GM18951 (cell line): Measurements from ENCODE around the gene CACNA2D3.
"Not testable (repeated sequence)": the region's sequence is repeated elsewhere in the genome, so short reads cannot be mapped to it uniquely, and the experiment has no call there.

Experiments
- POLR2A ChIP-seq: IDR thresholded peaks from 4 replicates; pipeline ENCODE4 v1.6.1; 2011; ENCODE audit warnings: mild to moderate bottlenecking; ENCODE audit not compliant: insufficient read length, insufficient read depth; ENCODE audit errors: extremely low read depth
- in situ Hi-C: fragments of 300-500 bp; cut with MboI; formaldehyde crosslinking; loops from one replicate; pipeline ENCODE4 v1.12.0; 2022; ENCODE audit warnings: low sequenced_read_pairs, mixed read lengths, inconsistent platforms; ENCODE audit not compliant: unreplicated experiment

Gene CACNA2D3

DNA sequence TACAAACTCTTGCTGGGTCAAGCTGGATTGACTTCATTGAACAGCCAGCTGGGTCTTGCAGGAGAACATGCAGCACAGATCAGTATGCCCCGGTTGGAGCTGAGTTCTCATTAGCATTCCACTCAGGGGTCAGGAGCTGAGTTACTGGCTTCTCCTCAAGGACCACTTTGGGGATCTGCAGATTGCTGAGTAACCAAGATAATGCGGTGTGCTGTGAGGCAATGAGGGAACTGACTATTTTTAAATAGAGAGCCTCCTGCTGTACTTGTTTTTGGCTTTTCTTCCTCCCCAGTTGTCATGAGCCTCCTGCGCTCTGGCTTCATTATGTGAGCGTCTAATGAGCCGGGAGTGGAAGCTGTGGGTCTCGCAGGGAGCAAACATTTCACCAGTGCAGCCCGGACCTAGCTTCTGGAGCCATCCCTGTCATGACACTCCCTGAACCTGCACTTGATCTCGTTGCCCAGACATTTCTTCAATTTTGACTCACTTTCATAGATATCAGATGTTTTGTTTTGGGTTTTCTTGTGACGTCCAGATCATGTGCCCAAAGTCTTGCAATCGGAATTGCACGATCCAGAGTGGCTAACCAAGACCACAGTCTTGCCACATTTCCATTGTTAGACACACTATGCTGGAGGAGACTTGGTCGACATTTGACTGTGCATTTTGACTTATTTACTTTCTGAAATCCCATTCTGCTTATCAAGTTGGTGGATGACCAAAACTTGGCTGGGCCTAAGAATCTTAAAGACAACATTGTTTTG, 478.3 kb downstream of the CACNA2D3 start:
- TF ChIP-seq POLR2A, result no peak
- in situ Hi-C loops, result no loop called here

DNA sequence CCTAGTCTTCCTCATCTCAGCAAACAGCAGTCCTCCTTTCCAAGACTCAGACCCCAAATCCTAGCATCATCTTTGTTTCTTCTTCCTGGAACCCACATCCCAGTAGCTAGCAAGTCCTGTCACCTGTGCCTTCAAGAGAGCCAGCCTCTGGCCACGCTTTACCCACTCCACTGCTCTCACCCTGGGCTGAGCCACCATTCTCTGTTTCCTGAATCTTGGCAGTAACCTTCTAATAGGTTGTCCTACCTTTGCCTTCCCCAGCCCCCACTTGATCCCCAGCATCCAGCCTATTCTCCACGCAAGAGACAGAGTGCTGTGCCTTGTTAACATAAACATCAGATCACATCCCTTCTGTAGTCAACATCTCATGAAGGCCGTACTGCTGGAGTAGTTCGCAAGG, 482.1 kb downstream of the CACNA2D3 start:
- TF ChIP-seq POLR2A, result no peak
- in situ Hi-C loops, result no loop called here

DNA sequence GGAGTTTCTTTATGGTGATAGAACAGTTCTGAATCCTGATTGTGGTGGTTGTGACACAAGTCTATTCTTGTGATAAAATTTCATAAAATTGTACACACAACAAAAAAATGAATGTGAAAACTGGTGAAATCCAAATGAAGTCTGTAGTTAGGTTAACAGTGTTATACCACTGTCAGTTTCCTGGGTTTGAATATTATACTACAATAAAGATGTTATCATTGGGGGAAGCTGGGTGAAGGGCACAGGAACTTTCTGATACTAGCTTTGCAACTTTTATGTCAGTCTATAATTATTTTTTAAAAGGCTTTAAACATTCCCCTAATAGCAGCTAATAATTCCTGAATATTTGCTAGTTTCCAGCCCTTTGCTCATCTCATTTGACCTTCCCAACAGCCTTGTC, 485.7 kb downstream of the CACNA2D3 start:
- in situ Hi-C loops, result no loop called here
- no peak for TF ChIP-seq POLR2A

DNA sequence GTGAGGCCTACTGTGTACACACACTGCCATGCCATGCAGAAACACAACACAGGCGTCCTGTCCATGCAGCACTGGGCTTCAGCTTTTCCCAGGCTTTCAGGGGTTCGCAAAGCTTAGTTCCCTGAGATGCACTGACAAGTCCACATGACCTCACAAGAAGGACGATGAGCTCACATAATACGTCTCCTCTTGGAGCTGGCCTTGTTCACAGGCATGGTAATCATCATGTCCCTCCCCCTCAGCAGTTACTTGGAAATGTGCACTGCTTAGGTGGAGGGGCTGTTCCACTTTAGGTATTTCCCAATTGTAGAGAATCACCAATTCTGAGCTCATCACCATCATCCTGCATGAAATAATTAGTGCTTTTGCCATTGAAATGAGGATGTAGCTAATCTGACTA, 496.7 kb downstream of the CACNA2D3 start:
- TF ChIP-seq POLR2A, result no peak
- in situ Hi-C loops, result no loop called here

DNA sequence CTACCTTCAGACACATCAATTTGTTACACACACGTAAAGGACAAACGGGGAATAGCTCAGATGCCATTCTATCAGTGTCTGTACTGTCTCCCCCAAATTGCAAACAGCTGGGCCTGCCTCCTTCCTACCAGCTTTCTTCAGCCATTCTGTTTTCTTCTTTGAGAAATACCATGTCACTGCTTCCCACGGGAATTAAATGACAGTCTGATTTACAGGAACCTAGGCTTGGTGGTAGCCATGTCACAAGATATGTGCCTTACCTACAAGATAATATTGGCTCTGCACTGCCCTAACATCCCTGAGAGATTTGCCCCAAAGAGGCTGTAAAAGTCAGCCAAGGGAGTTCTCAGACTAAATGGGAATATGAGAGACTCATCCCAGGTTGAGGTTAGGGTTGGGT, 497.2 kb downstream of the CACNA2D3 start:
- no peak for TF ChIP-seq POLR2A
- in situ Hi-C loops, result no loop called here

DNA sequence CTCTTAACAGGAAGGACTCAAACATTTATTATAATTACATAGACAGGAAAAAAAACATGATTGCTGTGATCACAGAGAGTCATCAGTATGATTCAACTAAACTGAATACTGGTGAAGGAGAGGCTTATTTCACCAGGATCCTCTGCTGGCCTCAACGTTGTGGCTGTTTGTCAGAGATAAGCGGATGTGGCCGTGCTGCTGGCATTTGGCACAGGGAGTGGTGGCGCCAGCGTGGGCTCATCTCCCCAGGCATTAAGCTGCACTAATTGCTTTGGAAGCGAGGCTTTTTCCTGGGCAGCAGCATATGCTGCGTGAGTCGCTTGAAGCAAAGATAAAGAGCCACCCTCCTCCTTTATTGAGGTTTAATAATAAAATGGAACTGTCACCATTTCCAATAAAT, 498.8 kb downstream of the CACNA2D3 start:
- in situ Hi-C loops, result no loop called here
- no peak for TF ChIP-seq POLR2A

DNA sequence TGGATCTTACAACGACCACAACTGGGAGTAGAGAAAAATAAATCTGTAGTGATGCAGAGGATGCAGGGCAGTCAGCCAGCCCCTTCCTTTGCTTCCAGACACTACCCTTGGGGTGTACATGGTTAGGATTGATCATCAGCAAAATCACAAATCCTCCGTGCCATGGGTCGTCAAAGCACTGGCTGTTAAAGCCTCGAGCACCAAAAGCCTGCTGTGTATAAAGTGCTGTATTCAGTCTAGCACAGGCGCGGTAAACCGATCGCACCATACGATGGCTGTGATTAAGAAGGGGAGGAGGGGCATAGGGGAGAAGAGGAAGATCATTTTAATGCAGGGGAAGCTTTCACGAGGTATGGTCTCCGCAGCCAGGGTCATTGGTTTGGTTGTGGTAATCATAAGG, 500.3 kb downstream of the CACNA2D3 start:
- in situ Hi-C loops, result no loop called here
- TF ChIP-seq POLR2A, result no peak

DNA sequence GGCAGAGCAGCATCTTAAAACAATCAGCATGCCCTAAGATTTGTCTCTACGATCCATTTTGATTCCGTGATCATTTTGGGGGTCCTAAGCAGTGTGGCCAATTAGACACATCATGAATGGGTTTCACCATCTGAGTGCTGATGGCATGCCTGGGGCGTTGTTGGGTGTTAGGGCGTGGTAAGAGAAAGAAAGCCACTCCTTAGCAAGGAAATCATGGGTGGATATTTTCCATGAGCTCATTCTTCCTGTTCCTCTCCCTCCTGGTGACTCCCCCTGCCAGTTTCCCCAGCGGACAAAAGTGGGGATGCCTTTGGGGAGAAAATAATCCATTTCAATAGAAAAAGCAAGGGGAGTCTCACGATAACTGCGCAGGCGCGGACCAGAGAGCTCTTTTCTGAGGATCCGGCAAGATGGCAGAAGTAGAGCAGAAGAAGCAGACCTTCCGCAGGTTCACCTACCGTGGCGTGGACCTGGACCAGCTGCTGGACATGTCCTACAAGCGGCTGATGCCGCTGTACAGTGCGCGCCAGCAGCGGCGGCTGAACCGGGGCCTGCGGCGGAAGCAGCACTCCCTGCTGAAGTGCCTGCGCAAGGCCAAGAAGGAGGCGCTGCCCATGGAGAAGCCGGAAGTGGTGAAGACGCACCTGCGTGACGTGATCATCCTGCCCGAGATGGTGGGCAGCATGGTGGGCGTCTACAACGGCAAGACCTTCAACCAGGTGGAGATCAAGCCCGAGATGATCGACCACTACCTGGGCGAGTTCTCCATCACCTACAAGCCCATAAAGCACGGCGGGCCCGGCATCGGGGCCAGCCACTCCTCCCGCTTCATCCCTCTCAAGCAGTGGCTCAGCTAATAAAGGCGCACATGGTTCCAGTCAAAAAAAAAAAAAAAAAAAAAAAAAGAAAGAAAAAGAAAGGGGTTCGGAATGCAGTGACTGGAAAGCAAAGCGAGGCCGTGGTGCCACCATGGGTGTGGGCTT, 503.7 kb downstream of the CACNA2D3 start:
- TF ChIP-seq POLR2A, result no peak

DNA sequence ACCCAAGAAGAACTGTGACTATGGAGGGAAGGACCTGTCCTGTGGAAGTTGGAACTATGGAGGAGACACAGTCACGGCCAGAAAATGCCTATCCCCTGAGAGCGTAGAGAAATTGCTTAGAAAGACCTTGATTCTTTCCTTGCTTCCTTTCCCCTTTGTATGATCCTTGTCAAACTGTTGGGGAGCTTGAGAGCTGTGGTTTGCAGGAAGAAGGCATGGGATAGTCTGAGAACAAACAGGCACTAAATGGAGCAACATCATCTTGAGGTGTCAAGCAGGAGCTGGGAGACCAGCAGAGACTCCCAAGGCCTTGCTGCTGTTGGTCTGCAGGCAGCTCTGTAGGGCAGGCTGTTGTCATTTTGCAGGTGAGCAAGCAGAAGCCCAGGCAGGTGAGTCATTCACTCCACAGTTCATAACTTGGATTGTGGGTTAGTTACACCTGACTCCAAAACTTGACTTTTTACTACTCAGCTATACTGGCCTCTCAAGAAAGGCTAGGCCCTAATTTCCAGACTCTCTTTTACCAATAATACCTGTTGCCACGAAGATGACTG, 506.6 kb downstream of the CACNA2D3 start:
- no peak for TF ChIP-seq POLR2A
- in situ Hi-C loops, result no loop called here

More for the DNA sequence above, 503.7 kb downstream of the CACNA2D3 start:
- in situ Hi-C loops, result no loop called here

DNA sequence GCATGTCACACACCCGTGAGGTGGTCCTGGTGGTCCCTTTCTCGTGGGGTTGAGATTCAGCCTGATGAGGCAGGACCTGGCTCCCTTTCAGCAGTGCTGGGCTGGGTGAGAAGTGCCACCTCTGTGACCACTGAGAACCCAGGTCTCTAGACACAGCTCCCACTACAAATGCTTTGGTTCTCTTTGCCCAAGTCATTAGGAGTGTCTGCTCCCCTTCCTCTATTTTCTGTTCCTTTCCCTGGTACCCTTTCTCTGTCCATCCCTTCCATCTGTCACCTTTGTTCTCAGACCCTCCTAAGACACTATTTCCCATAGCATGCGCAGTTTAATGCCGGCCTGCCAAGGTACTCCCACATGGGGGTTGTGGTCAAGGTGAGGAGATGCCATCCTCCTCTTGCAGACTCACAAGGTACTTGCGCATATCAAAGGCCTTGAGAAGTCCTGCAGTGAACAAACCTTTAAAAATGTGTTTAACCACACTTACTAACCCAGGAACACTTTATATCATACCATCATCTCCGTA, 507.8 kb downstream of the CACNA2D3 start:
- in situ Hi-C loops, result no loop called here
- TF ChIP-seq POLR2A, result no peak

DNA sequence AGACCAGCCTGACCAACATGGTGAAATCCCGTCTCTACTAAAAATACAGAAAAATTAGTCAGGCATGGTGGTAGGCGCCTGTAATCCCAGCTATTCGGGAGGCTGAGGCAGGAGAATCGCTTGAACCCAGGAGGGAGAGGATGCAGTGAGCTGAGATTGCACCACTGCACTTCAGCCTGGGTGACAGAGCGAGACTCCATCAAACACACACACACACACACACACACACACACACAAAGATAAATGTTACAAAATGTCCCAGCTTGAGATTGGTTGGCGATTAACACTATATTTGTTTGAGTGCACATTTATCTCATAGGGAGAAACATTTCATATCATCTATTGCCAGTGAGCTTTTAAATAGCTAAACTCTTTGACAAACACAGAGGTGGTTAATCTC, 508.6 kb downstream of the CACNA2D3 start:
- in situ Hi-C loops, result not testable (repeated sequence)

DNA sequence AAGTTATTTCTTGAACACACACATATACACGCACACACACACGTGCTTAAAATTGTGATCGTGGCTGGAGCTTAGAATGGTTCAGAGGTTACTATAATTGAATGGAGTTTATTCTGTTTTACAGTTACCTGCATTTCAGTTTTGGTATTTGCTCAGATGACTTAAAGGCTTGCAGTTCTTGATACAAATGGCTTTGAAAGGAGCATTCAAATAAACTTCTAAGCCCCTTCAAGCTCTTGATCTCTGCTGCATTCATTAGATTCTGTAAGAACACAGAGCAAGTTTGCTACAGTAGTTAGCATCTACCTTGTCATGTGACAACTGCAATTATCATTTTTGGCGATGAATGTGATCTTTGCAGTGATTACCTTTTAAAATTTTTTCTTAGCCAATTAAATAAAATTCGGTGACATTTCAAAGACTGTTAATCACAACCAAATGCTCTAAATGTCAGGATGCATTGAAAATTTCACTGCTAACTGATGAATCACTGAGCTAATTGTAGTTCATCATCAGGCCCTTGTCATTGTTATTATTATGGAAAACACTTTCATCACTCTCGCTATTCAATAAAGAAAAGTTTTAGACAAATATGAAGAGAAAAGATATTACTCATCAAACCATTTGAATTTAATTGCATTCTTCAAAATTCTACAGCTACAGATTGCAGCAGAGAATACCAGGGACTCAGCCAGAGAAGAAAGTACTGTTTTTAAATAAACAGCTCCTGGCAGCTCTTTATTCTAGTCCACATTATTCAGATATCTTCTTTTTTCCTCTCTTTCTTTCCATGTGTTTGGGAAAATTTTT, 509.4 kb downstream of the CACNA2D3 start:
- no peak for TF ChIP-seq POLR2A
- in situ Hi-C loops, result no loop called here

DNA sequence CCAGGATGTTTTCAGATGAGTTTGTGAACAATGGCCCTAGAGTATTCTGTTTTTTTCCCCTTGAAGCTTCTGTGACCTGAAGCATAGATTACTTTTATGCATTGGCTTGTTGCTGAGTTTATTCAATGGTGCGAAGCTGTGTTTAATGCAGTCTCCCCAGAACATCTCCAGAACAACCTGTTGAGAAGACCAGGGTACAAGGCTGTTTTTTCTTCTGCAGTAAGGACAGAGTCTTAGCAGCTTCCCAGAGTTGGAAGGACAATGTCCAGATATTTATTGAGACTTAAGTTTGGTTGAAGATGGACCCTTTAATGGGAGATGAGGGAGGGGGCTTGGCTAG, 509.9 kb downstream of the CACNA2D3 start:
- TF ChIP-seq POLR2A, result no peak
- in situ Hi-C loops, result no loop called here
